ENCODE data around the gene HORMAD2. TPM values are rescaled to one million over a fixed set of nuclear protein-coding genes. Genes with fewer than 3 reads are reported as not detected.

Gene HORMAD2
- total RNA-seq, 1 donor from 2014 or later: not detected

- no peak overlapping the region for H3K9ac ChIP-seq
- Mint-ChIP-seq H3K4me3 (no peak overlapping the region), H3K4me1 (peaks cover 12% of the 10 kb centered on the region), H3K9me3 (no peaks in the 10 kb centered on the region), H3K27ac (no peak overlapping the region), H3K36me3 (no peaks in the 10 kb centered on the region), H3K27me3 (ENCODE audit: insufficient read depth, low read depth) (no peaks in the 10 kb centered on the region)
- no peaks in the 10 kb centered on the region for H3K4me1 ChIP-seq
- no peak overlapping the region for H3K27ac ChIP-seq
- no peak for DNase-seq (ENCODE audit: low spot score)
- H3K79me2 ChIP-seq (ENCODE audit: low read depth): no peaks in the 10 kb centered on the region
- no peak overlapping the region for H3K4me3 ChIP-seq
- no peak overlapping the region for H3K4me2 ChIP-seq
- no peak overlapping the region for H2AFZ ChIP-seq (replicated peaks)
- H3K27me3 ChIP-seq: no peaks in the 10 kb centered on the region
- no peaks in the 10 kb centered on the region for H3F3A ChIP-seq (ENCODE audit: low read depth)
- H3K36me3 ChIP-seq: no peaks in the 10 kb centered on the region
- no peaks in the 10 kb centered on the region for H4K20me1 ChIP-seq (ENCODE audit: low read depth)
- H3K9me3 ChIP-seq (ENCODE audit: low read depth): no peaks in the 10 kb centered on the region
- no peak for TF ChIP-seq CTCF (IDR thresholded peaks at IDR 0.05)
These were observed 80.8 kb downstream of the HORMAD2 start for GRCh38 chr22:30161051-30161469.

GRCh38 chr22:30167296-30167695, 87.0 kb downstream of the HORMAD2 start:
- no peaks in the 10 kb centered on the region for H3K79me2 ChIP-seq (ENCODE audit: low read depth)
- no peaks in the 10 kb centered on the region for H3K9me3 ChIP-seq (ENCODE audit: low read depth)
- H3K4me2 ChIP-seq: no peak overlapping the region
- H4K20me1 ChIP-seq (ENCODE audit: low read depth): no peaks in the 10 kb centered on the region
- no peaks in the 10 kb centered on the region for H3F3A ChIP-seq (ENCODE audit: low read depth)
- DNase-seq (ENCODE audit: low spot score): no peak
- no peak overlapping the region for H3K27ac ChIP-seq
- no peak overlapping the region for H3K4me3 ChIP-seq
- Mint-ChIP-seq H3K9me3 (no peaks in the 10 kb centered on the region), H3K36me3 (no peaks in the 10 kb centered on the region), H3K4me1 (no peaks in the 10 kb centered on the region), H3K27ac (no peak overlapping the region), H3K27me3 (ENCODE audit: insufficient read depth, low read depth) (no peaks in the 10 kb centered on the region), H3K4me3 (no peak overlapping the region)
- no peak overlapping the region for H2AFZ ChIP-seq (replicated peaks)
- no peaks in the 10 kb centered on the region for H3K4me1 ChIP-seq
- no peaks in the 10 kb centered on the region for H3K36me3 ChIP-seq
- no peak for TF ChIP-seq EZH2phosphoT487 (IDR thresholded peaks at IDR 0.05)
- no peak for TF ChIP-seq EZH2 (IDR thresholded peaks at IDR 0.05)
- no peak for TF ChIP-seq CTCF (IDR thresholded peaks at IDR 0.05)
- H3K9ac ChIP-seq: no peak overlapping the region
- no peaks in the 10 kb centered on the region for H3K27me3 ChIP-seq

- Histone ChIP-seq H3K4me1 (no peaks in the 10 kb centered on the region), H3K9me3 (ENCODE audit: low read depth) (no peaks in the 10 kb centered on the region), H3K4me3 (no peak overlapping the region), H4K20me1 (ENCODE audit: low read depth) (no peaks in the 10 kb centered on the region), H3K36me3 (no peaks in the 10 kb centered on the region), H3K4me2 (no peak overlapping the region), H3F3A (ENCODE audit: low read depth) (no peaks in the 10 kb centered on the region), H3K9ac (no peak overlapping the region), H3K79me2 (ENCODE audit: low read depth) (no peaks in the 10 kb centered on the region), H3K27ac (no peak overlapping the region), H3K27me3 (no peaks in the 10 kb centered on the region), H2AFZ (replicated peaks) (no peak overlapping the region)
- no peaks in the 10 kb centered on the region for H3K27me3 Mint-ChIP-seq (ENCODE audit: insufficient read depth, low read depth)
- H3K4me1 Mint-ChIP-seq: no peaks in the 10 kb centered on the region
- DNase-seq (ENCODE audit: low spot score): no peak
- H3K27ac Mint-ChIP-seq: no peak overlapping the region
- H3K9me3 Mint-ChIP-seq: no peaks in the 10 kb centered on the region
- H3K36me3 Mint-ChIP-seq: no peaks in the 10 kb centered on the region
- H3K4me3 Mint-ChIP-seq: no peak overlapping the region
- TF ChIP-seq EZH2phosphoT487 (IDR thresholded peaks at IDR 0.05) (no peak), CTCF (IDR thresholded peaks at IDR 0.05) (no peak), EZH2 (IDR thresholded peaks at IDR 0.05) (no peak)
These were observed 87.5 kb downstream of the HORMAD2 start for GRCh38 chr22:30167734-30168133.

- TF ChIP-seq EZH2phosphoT487 (IDR thresholded peaks at IDR 0.05) (no peak), CTCF (IDR thresholded peaks at IDR 0.05) (no peak), EZH2 (IDR thresholded peaks at IDR 0.05) (no peak)
- Mint-ChIP-seq H3K4me1 (no peaks in the 10 kb centered on the region), H3K4me3 (no peak overlapping the region), H3K36me3 (no peaks in the 10 kb centered on the region), H3K27me3 (ENCODE audit: insufficient read depth, low read depth) (no peaks in the 10 kb centered on the region), H3K9me3 (no peaks in the 10 kb centered on the region), H3K27ac (no peak overlapping the region)
- Histone ChIP-seq H2AFZ (replicated peaks) (no peak overlapping the region), H4K20me1 (ENCODE audit: low read depth) (no peaks in the 10 kb centered on the region), H3K4me2 (no peak overlapping the region), H3K9me3 (ENCODE audit: low read depth) (no peaks in the 10 kb centered on the region), H3F3A (ENCODE audit: low read depth) (no peaks in the 10 kb centered on the region), H3K27me3 (no peaks in the 10 kb centered on the region), H3K36me3 (no peaks in the 10 kb centered on the region), H3K4me1 (no peaks in the 10 kb centered on the region), H3K79me2 (ENCODE audit: low read depth) (no peaks in the 10 kb centered on the region), H3K9ac (no peak overlapping the region), H3K27ac (no peak overlapping the region), H3K4me3 (no peak overlapping the region)
- no peak for DNase-seq (ENCODE audit: low spot score)
These were observed 88.7 kb downstream of the HORMAD2 start for GRCh38 chr22:30169002-30169401.
